Liver (tissue), 3 donors: ENCODE measurements around the gene NUP35.

ENCODE experiments used
- GABPA ChIP-seq, 2 donors: IDR thresholded peaks in 1 of 2; conservative IDR thresholded peaks in 1 of 2; 2 replicates each; pipeline ENCODE4 v1.6.1; 2016; ENCODE audit warnings: antibody characterized with exemption in 2 of 2, mild to moderate bottlenecking in 1 of 2, moderate library complexity in 1 of 2
- TAF1 ChIP-seq: conservative IDR thresholded peaks from 2 replicates; pipeline ENCODE4 v1.6.1; 2016; ENCODE audit warnings: antibody characterized with exemption, mild to moderate bottlenecking
- TF ChIP-seq, protein P1 (sequence below): fragments of 150-350 bp; IDR thresholded peaks from 2 replicates; pipeline ENCODE4 v1.5.1; 2017; ENCODE audit warnings: improper control_type of control experiment, low read depth, low read length; ENCODE audit not compliant: missing input control
- TF ChIP-seq, protein P2 (sequence below): IDR thresholded peaks from 2 replicates; pipeline ENCODE4 v1.6.1; 2016; ENCODE audit warnings: antibody characterized with exemption, mild to moderate bottlenecking
- donor health status: healthy.
- donor health status: healthy.

DNA sequence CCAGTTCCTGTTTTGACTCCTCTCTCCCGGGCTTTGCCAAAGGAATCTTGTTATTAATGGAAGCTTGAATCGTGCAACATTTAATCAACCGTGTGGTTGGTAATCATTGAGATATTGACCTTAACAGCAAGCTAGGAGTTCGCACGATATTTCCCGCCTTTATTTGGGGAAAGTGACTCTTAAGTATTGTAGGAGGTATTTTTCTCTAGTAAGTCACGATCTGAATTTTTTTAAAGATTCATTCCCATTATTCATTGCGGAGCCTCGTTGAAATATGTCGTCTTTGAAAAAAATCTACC is 663 bp downstream of the NUP35 start:
- TF ChIP-seq, protein P1, sequence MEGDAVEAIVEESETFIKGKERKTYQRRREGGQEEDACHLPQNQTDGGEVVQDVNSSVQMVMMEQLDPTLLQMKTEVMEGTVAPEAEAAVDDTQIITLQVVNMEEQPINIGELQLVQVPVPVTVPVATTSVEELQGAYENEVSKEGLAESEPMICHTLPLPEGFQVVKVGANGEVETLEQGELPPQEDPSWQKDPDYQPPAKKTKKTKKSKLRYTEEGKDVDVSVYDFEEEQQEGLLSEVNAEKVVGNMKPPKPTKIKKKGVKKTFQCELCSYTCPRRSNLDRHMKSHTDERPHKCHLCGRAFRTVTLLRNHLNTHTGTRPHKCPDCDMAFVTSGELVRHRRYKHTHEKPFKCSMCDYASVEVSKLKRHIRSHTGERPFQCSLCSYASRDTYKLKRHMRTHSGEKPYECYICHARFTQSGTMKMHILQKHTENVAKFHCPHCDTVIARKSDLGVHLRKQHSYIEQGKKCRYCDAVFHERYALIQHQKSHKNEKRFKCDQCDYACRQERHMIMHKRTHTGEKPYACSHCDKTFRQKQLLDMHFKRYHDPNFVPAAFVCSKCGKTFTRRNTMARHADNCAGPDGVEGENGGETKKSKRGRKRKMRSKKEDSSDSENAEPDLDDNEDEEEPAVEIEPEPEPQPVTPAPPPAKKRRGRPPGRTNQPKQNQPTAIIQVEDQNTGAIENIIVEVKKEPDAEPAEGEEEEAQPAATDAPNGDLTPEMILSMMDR = no peak
- peak; percentile 36 for TF ChIP-seq TAF1
- TF ChIP-seq, protein P2, sequence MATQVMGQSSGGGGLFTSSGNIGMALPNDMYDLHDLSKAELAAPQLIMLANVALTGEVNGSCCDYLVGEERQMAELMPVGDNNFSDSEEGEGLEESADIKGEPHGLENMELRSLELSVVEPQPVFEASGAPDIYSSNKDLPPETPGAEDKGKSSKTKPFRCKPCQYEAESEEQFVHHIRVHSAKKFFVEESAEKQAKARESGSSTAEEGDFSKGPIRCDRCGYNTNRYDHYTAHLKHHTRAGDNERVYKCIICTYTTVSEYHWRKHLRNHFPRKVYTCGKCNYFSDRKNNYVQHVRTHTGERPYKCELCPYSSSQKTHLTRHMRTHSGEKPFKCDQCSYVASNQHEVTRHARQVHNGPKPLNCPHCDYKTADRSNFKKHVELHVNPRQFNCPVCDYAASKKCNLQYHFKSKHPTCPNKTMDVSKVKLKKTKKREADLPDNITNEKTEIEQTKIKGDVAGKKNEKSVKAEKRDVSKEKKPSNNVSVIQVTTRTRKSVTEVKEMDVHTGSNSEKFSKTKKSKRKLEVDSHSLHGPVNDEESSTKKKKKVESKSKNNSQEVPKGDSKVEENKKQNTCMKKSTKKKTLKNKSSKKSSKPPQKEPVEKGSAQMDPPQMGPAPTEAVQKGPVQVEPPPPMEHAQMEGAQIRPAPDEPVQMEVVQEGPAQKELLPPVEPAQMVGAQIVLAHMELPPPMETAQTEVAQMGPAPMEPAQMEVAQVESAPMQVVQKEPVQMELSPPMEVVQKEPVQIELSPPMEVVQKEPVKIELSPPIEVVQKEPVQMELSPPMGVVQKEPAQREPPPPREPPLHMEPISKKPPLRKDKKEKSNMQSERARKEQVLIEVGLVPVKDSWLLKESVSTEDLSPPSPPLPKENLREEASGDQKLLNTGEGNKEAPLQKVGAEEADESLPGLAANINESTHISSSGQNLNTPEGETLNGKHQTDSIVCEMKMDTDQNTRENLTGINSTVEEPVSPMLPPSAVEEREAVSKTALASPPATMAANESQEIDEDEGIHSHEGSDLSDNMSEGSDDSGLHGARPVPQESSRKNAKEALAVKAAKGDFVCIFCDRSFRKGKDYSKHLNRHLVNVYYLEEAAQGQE = no peak
- no peak for TF ChIP-seq GABPA (IDR thresholded peaks at IDR 0.05 in 1 of 2, conservative IDR thresholded peaks at IDR 0.05 in 1 of 2)
